HEK293 (cell line): ENCODE data around the gene ADGRD2.

Experiments used
- CTCF ChIA-PET: fragments of 350-600 bp; formaldehyde crosslinking; extraction: SDS; loops from one replicate; lab custom pipeline; 2021; ENCODE audit warnings: antibody characterized with exemption; lab: Yijun Ruan, JAX
- POLR2A ChIA-PET: fragments of 300-600 bp; formaldehyde crosslinking; extraction: SDS; loops from one replicate; lab custom pipeline; 2020; ENCODE audit warnings: antibody characterized with exemption, inconsistent platforms; lab: Yijun Ruan, JAX
- H3K27ac ChIP-seq: fragments of 200-500 bp; sonication (Bioruptor generic); 2 replicates; pipeline ENCODE4 v1.5.1; 2014; ENCODE audit warnings: low read depth, low read length, control low read depth, inconsistent platforms; ENCODE audit errors: extremely low read depth
- H3K36me3 ChIP-seq, 2 experiments: fragments of 200-500 bp in 1 of 2; sonication (Bioruptor generic) in 1 of 2; 1 replicate in 1 of 2; 2 replicates in 1 of 2; pipeline ENCODE4 v1.5.1; 2014 to 2017; ENCODE audit warnings: inconsistent platforms in 2 of 2, low read length in 2 of 2; ENCODE audit not compliant: control insufficient read depth in 2 of 2, insufficient read depth in 1 of 2
- H3K4me1 ChIP-seq: fragments of 200-500 bp; sonication (Bioruptor generic); 2 replicates; pipeline ENCODE4 v1.5.1; 2014; ENCODE audit warnings: mild to moderate bottlenecking, low read length, inconsistent platforms; ENCODE audit not compliant: control insufficient read depth, insufficient read depth
- H3K4me3 ChIP-seq: 2 replicates; pipeline ENCODE4 v1.5.1; 2011; ENCODE audit warnings: low read depth, mild to moderate bottlenecking, control low read depth, low read length, moderate library complexity
- H3K9me3 ChIP-seq: fragments of 200-500 bp; sonication (Bioruptor generic); 2 replicates; pipeline ENCODE4 v1.5.1; 2014; ENCODE audit warnings: low read depth, low read length, inconsistent platforms; ENCODE audit not compliant: control insufficient read depth, insufficient read depth
- KLF16 ChIP-seq: fragments of 450-650 bp; formaldehyde crosslinking; IDR thresholded peaks from 2 replicates; pipeline ENCODE4 v1.5.1; 2017; ENCODE audit warnings: missing biosample characterization, missing genetic modification characterization
- REPIN1 ChIP-seq: fragments of 450-650 bp; formaldehyde crosslinking; IDR thresholded peaks from 2 replicates; pipeline ENCODE4 v1.5.1; 2017; ENCODE audit warnings: missing biosample characterization, missing genetic modification characterization, low read depth
- SP2 ChIP-seq: fragments of 450-650 bp; formaldehyde crosslinking; IDR thresholded peaks from 2 replicates; pipeline ENCODE4 v1.5.1; 2016; ENCODE audit warnings: missing biosample characterization, missing genetic modification characterization
- ZFP41 ChIP-seq: fragments of 450-650 bp; formaldehyde crosslinking; IDR thresholded peaks from 2 replicates; pipeline ENCODE4 v1.5.1; 2016; ENCODE audit warnings: missing biosample characterization, missing genetic modification characterization, borderline replicate concordance
- ZNF223 ChIP-seq: fragments of 450-650 bp; formaldehyde crosslinking; IDR thresholded peaks from 2 replicates; pipeline ENCODE4 v1.5.1; 2016; ENCODE audit warnings: missing biosample characterization, missing genetic modification characterization
- ZNF23 ChIP-seq: fragments of 450-650 bp; formaldehyde crosslinking; IDR thresholded peaks from 2 replicates; pipeline ENCODE4 v1.5.1; 2016; ENCODE audit warnings: missing biosample characterization, missing genetic modification characterization, borderline replicate concordance
- ZNF248 ChIP-seq: fragments of 450-650 bp; formaldehyde crosslinking; IDR thresholded peaks from 2 replicates; pipeline ENCODE4 v1.5.1; 2017; ENCODE audit warnings: missing biosample characterization, missing genetic modification characterization
- ZNF274 ChIP-seq, 2 experiments: fragments of 200-500 bp in 1 of 2; fragments of 450-650 bp in 1 of 2; sonication (Bioruptor generic) in 1 of 2; formaldehyde crosslinking in 1 of 2; IDR thresholded peaks; 2 replicates each; pipeline versions ENCODE4 v1.5.1 to v1.6.1; 2014 to 2016; ENCODE audit warnings: borderline replicate concordance in 1 of 2, inconsistent platforms in 1 of 2, low read length in 1 of 2, missing biosample characterization in 1 of 2, missing genetic modification characterization in 1 of 2
- ZNF341 ChIP-seq: fragments of 450-650 bp; formaldehyde crosslinking; IDR thresholded peaks from 2 replicates; pipeline ENCODE4; 2016; ENCODE audit warnings: low read depth, missing biosample characterization, missing genetic modification characterization
- ZNF514 ChIP-seq: fragments of 450-650 bp; formaldehyde crosslinking; IDR thresholded peaks from 2 replicates; pipeline ENCODE4 v1.5.1; 2016; ENCODE audit warnings: missing biosample characterization, missing genetic modification characterization
- ZNF544 ChIP-seq: fragments of 450-650 bp; formaldehyde crosslinking; IDR thresholded peaks from 2 replicates; pipeline ENCODE4 v1.5.0; 2017; ENCODE audit warnings: missing biosample characterization, missing genetic modification characterization
- ZNF571 ChIP-seq: fragments of 450-650 bp; formaldehyde crosslinking; IDR thresholded peaks from 2 replicates; pipeline ENCODE4 v1.5.0; 2017; ENCODE audit warnings: missing biosample characterization, missing genetic modification characterization
- ZNF585B ChIP-seq: fragments of 450-650 bp; formaldehyde crosslinking; IDR thresholded peaks from 2 replicates; pipeline ENCODE4 v1.5.1; 2016; ENCODE audit warnings: missing biosample characterization, missing genetic modification characterization
- ZNF785 ChIP-seq: fragments of 450-650 bp; formaldehyde crosslinking; IDR thresholded peaks from 2 replicates; pipeline ENCODE4 v1.5.1; 2016; ENCODE audit warnings: missing biosample characterization, missing genetic modification characterization
- TF ChIP-seq, protein P1 (sequence below): fragments of 450-650 bp; formaldehyde crosslinking; IDR thresholded peaks from 2 replicates; pipeline ENCODE4 v1.5.1; 2016; ENCODE audit warnings: missing biosample characterization, missing genetic modification characterization
- TF ChIP-seq, protein P2 (sequence below): fragments of 450-650 bp; formaldehyde crosslinking; IDR thresholded peaks from 2 replicates; pipeline ENCODE4 v1.5.1; 2017; ENCODE audit warnings: missing biosample characterization, missing genetic modification characterization
- TF ChIP-seq, protein P3 (sequence below): fragments of 450-650 bp; formaldehyde crosslinking; IDR thresholded peaks from 2 replicates; pipeline ENCODE4 v1.5.1; 2016; ENCODE audit warnings: missing biosample characterization, missing genetic modification characterization
- TF ChIP-seq, protein P4 (sequence below): fragments of 450-650 bp; formaldehyde crosslinking; IDR thresholded peaks from 2 replicates; pipeline ENCODE4 v1.5.1; 2016; ENCODE audit warnings: missing biosample characterization, missing genetic modification characterization
- TF ChIP-seq, protein P5 (sequence below): fragments of 450-650 bp; formaldehyde crosslinking; IDR thresholded peaks from 2 replicates; pipeline ENCODE4 v1.5.1; 2016; ENCODE audit warnings: missing biosample characterization, missing genetic modification characterization
- TF ChIP-seq, protein P6 (sequence below): fragments of 450-650 bp; formaldehyde crosslinking; IDR thresholded peaks from 2 replicates; pipeline ENCODE4 v1.5.1; 2016; ENCODE audit warnings: missing biosample characterization, missing genetic modification characterization

The ADGRD2 gene

DNA sequence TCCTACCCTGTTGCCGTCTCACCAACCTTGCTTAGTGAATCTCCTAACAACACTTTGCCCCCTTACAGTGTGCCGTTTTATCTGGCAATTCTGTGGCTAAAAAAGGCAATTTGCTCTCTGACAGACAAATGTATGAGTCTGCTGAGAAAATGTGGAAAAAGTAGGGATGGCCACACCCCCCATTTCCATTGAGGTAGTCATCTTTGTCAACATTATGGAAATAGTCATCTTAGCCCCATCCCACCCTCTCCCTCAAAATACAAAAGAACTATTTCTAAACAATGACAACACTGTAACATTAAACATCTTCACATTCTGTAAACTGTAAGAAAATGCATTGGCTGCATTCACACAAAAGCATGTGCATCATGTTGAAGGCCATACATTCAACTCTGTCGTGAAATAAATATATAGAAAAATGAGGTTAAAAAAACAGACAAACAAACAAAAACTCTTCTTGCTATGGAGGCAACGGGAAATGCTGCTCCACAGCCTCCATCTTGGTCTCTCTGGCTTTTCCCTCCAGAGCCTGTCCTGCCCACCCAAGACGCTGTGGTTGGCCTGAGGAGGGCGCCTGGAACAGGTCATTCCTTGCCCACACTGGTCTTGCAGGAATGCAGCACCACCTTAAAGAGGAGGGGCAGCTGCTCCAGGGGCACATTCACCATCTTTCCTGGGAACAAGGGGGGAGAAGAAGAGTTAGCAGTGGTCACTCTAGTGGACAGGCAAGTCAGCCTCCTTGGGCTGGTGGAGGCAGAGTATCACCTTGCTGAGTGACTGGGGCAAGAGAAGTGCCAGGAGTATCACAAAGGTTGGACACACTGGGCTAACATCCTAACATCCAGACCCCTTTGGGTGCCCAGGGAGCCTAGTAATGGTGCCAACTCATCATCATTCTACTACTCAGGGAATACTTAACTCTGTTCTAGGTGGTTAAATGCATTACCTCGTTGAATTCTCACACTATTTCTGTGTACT lies 72.2 kb downstream of the ADGRD2 start:
- H3K4me3 ChIP-seq: no peak overlapping the region
- TF ChIP-seq ZNF223 (tag by site-specific recombination): no peak
- TF ChIP-seq, protein P1, sequence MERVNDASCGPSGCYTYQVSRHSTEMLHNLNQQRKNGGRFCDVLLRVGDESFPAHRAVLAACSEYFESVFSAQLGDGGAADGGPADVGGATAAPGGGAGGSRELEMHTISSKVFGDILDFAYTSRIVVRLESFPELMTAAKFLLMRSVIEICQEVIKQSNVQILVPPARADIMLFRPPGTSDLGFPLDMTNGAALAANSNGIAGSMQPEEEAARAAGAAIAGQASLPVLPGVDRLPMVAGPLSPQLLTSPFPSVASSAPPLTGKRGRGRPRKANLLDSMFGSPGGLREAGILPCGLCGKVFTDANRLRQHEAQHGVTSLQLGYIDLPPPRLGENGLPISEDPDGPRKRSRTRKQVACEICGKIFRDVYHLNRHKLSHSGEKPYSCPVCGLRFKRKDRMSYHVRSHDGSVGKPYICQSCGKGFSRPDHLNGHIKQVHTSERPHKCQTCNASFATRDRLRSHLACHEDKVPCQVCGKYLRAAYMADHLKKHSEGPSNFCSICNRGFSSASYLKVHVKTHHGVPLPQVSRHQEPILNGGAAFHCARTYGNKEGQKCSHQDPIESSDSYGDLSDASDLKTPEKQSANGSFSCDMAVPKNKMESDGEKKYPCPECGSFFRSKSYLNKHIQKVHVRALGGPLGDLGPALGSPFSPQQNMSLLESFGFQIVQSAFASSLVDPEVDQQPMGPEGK (tag by site-specific recombination): no peak
- TF ChIP-seq, protein P2, sequence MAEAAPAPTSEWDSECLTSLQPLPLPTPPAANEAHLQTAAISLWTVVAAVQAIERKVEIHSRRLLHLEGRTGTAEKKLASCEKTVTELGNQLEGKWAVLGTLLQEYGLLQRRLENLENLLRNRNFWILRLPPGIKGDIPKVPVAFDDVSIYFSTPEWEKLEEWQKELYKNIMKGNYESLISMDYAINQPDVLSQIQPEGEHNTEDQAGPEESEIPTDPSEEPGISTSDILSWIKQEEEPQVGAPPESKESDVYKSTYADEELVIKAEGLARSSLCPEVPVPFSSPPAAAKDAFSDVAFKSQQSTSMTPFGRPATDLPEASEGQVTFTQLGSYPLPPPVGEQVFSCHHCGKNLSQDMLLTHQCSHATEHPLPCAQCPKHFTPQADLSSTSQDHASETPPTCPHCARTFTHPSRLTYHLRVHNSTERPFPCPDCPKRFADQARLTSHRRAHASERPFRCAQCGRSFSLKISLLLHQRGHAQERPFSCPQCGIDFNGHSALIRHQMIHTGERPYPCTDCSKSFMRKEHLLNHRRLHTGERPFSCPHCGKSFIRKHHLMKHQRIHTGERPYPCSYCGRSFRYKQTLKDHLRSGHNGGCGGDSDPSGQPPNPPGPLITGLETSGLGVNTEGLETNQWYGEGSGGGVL (tag by site-specific recombination): no peak
- TF ChIP-seq ZNF248 (tag by site-specific recombination): no peak
- TF ChIP-seq ZNF514 (tag by site-specific recombination): no peak
- TF ChIP-seq ZNF341 (tag by site-specific recombination): no peak
- TF ChIP-seq, protein P3, sequence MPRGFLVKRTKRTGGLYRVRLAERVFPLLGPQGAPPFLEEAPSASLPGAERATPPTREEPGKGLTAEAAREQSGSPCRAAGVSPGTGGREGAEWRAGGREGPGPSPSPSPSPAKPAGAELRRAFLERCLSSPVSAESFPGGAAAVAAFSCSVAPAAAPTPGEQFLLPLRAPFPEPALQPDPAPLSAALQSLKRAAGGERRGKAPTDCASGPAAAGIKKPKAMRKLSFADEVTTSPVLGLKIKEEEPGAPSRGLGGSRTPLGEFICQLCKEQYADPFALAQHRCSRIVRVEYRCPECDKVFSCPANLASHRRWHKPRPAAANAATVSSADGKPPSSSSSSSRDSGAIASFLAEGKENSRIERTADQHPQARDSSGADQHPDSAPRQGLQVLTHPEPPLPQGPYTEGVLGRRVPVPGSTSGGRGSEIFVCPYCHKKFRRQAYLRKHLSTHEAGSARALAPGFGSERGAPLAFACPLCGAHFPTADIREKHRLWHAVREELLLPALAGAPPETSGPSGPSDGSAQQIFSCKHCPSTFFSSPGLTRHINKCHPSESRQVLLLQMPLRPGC (tag by site-specific recombination): no peak
- no peak for TF ChIP-seq ZNF23
- CTCF ChIA-PET: interaction anchor here (0.5 to 2.9 kb wide), 6 partner anchors 11 to 177 kb away, joined by 3 to 20 read pairs (median 4); no protein-coding TSS in a partner anchor
- no peaks in the 10 kb centered on the region for H3K9me3 ChIP-seq
- POLR2A ChIA-PET: no interaction called here
- peaks cover 0 to 61% of the 10 kb centered on the region in 2 experiments; a peak in 2 of 3 replicates for H3K36me3 ChIP-seq
- no peaks in the 10 kb centered on the region for H3K4me1 ChIP-seq
- H3K27ac ChIP-seq: no peak overlapping the region

DNA sequence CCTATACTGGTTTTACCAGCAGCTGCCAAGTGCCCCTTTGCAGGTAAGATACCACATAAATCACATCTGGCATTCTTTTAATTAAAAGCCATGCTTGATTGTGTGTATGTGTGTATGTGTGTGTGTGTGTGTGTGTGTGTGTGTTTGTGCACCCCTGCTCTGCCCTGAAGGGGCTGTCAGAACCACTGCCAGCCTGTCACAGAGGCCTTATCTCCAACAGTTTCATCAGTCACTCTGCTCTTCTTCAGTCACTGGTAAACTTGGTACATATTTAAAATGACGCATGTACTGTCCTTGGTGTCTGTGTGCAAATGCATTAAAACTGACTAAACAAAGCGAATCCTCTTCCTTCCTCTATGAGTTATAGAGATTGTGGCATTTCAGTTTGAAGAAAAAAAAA lies 75.9 kb downstream of the ADGRD2 start:
- H3K4me1 ChIP-seq: no peaks in the 10 kb centered on the region
- ChIA-PET POLR2A (interaction anchor here (0.9 kb wide), 1 partner anchor 127 kb away, joined by 3 read pairs; no protein-coding TSS in a partner anchor), CTCF (interaction anchor here (0.6 to 2.5 kb wide), 4 partner anchors 10 to 229 kb away, joined by 3 to 26 read pairs (median 4); no protein-coding TSS in a partner anchor)
- H3K9me3 ChIP-seq: no peaks in the 10 kb centered on the region
- H3K36me3 ChIP-seq: peaks cover 0 to 51% of the 10 kb centered on the region in 2 experiments; a peak in 2 of 3 replicates
- no peak overlapping the region for H3K27ac ChIP-seq
- no peak overlapping the region for H3K4me3 ChIP-seq
- TF ChIP-seq ZNF571 (no peak), ZNF585B (no peak), ZNF544 (tag by site-specific recombination) (no peak), KLF16 (tag by site-specific recombination) (no peak), ZNF785 (no peak), REPIN1 (tag by site-specific recombination) (no peak), SP2 (tag by site-specific recombination) (no peak), ZFP41 (tag by site-specific recombination) (no peak), ZNF274 (IDR thresholded peaks at IDR 0.05; ENCODE audit: low read length) (no peak), ZNF274 (tag by site-specific recombination; IDR thresholded peaks at IDR 0.05; ENCODE audit: borderline replicate concordance) (no peak)
- TF ChIP-seq, protein P4, sequence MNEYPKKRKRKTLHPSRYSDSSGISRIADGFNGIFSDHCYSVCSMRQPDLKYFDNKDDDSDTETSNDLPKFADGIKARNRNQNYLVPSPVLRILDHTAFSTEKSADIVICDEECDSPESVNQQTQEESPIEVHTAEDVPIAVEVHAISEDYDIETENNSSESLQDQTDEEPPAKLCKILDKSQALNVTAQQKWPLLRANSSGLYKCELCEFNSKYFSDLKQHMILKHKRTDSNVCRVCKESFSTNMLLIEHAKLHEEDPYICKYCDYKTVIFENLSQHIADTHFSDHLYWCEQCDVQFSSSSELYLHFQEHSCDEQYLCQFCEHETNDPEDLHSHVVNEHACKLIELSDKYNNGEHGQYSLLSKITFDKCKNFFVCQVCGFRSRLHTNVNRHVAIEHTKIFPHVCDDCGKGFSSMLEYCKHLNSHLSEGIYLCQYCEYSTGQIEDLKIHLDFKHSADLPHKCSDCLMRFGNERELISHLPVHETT (tag by site-specific recombination): no peak
- TF ChIP-seq, protein P5, sequence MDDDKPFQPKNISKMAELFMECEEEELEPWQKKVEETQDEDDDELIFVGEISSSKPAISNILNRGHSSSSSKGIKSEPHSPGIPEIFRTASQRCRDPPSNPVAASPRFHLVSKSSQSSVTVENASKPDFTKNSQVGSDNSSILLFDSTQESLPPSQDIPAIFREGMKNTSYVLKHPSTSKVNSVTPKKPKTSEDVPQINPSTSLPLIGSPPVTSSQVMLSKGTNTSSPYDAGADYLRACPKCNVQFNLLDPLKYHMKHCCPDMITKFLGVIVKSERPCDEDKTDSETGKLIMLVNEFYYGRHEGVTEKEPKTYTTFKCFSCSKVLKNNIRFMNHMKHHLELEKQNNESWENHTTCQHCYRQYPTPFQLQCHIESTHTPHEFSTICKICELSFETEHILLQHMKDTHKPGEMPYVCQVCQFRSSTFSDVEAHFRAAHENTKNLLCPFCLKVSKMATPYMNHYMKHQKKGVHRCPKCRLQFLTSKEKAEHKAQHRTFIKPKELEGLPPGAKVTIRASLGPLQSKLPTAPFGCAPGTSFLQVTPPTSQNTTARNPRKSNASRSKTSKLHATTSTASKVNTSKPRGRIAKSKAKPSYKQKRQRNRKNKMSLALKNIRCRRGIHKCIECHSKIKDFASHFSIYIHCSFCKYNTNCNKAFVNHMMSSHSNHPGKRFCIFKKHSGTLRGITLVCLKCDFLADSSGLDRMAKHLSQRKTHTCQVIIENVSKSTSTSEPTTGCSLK (tag by site-specific recombination): no peak
- TF ChIP-seq, protein P6, sequence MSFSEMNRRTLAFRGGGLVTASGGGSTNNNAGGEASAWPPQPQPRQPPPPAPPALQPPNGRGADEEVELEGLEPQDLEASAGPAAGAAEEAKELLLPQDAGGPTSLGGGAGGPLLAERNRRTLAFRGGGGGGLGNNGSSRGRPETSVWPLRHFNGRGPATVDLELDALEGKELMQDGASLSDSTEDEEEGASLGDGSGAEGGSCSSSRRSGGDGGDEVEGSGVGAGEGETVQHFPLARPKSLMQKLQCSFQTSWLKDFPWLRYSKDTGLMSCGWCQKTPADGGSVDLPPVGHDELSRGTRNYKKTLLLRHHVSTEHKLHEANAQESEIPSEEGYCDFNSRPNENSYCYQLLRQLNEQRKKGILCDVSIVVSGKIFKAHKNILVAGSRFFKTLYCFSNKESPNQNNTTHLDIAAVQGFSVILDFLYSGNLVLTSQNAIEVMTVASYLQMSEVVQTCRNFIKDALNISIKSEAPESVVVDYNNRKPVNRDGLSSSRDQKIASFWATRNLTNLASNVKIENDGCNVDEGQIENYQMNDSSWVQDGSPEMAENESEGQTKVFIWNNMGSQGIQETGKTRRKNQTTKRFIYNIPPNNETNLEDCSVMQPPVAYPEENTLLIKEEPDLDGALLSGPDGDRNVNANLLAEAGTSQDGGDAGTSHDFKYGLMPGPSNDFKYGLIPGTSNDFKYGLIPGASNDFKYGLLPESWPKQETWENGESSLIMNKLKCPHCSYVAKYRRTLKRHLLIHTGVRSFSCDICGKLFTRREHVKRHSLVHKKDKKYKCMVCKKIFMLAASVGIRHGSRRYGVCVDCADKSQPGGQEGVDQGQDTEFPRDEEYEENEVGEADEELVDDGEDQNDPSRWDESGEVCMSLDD (tag by site-specific recombination): no peak
